DMS 273 (cell line): ENCODE measurements around the gene ZNF695.

Experiments
- DNase-seq: peaks from one replicate; lab custom pipeline; 2025; ENCODE audit not compliant: unreplicated experiment; lab: John Stamatoyannopoulos, UW

Gene ZNF695

GRCh38 chr1:246959944-246960693 lies 47.7 kb downstream of the ZNF695 start:
- no peak for DNase-seq

GRCh38 chr1:246954126-246954525 lies 53.7 kb downstream of the ZNF695 start:
- no peak for DNase-seq

DNA sequence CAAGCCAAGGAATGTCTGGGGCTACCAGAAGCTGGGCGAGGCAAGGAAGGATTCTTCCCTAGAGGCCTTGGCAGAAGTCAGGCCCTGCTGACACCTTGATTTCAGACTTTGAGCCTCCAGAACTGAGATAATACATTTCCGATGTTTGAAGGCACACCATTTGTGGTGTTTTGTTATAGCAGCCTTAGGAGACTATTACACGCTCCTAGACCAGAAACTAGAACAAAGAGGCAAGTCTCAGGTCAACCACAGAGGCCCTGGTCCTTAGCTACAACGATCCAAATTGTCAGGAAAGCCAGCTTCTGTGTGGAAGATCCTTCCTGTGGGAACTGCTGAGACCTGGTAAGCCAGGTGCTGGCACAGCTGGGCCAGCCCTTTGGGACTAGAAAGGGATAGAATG lies 56.4 kb downstream of the ZNF695 start:
- no peak for DNase-seq

GRCh38 chr1:246949956-246950355 lies 57.9 kb downstream of the ZNF695 start:
- DNase-seq, result no peak

GRCh38 chr1:246947255-246947654 lies 60.6 kb downstream of the ZNF695 start:
- no peak for DNase-seq

- DNase-seq, result no peak
Measured at GRCh38 chr1:246946366-246946765, 61.5 kb downstream of the ZNF695 start.
